ENCODE results near the gene LOXL3.

The LOXL3 gene

DNA sequence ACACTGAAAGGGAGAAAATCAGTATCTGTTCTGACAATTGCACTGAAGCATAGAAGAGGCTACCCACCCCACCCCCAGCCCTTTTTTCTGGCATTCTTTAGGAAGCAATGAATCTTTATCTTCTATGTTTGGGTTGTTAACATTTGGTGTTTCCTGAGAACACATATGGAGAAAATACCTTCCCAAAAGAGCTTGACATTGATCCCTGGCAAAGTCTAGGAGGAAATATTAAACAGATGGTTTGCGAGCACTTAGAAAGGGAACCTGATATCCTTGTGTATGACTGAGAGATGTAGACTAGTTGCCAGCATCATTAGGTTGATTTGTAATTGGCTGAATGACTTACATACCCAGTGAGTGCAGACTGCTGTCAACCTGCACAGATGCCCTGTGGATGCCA lies 43.7 kb upstream of the LOXL3 start:
- H3K4me2 ChIP-seq (ENCODE audit: low read depth, low read length, poor library complexity, severe bottlenecking) = no peak overlapping the region
- H3K36me3 ChIP-seq (ENCODE audit: low read length) = no peaks in the 10 kb centered on the region
- H3K9me2 ChIP-seq (replicated peaks; ENCODE audit: insufficient read depth, low read length) = no peaks in the 10 kb centered on the region
- no peaks in the 10 kb centered on the region for H4K20me1 ChIP-seq (ENCODE audit: low read depth, low read length)
- no peak overlapping the region for H3K27ac ChIP-seq (ENCODE audit: low read depth, low read length)
- TF ChIP-seq CTCF (IDR thresholded peaks at IDR 0.05; ENCODE audit: insufficient read depth, low read length, poor library complexity, severe bottlenecking) (no peak), EZH2phosphoT487 (conservative IDR thresholded peaks at IDR 0.05; ENCODE audit: low read length) (no peak)
- H3K9ac ChIP-seq (ENCODE audit: low read length) = no peak overlapping the region
- H3K9me3 ChIP-seq (ENCODE audit: insufficient read depth, low read length) = no peaks in the 10 kb centered on the region
- no peak overlapping the region for H3K4me3 ChIP-seq (ENCODE audit: insufficient read depth, low read length, poor library complexity, severe bottlenecking)
- no peaks in the 10 kb centered on the region for H3K27me3 ChIP-seq (ENCODE audit: low read length)
- no peak overlapping the region for H2AFZ ChIP-seq (ENCODE audit: low read depth, low read length, severe bottlenecking)
- no peaks in the 10 kb centered on the region for H3K79me2 ChIP-seq (ENCODE audit: insufficient read depth, low read length)
- H3F3A ChIP-seq (ENCODE audit: insufficient read depth) = no peaks in the 10 kb centered on the region

GRCh38 chr2:74596584-74596983 lies 42.8 kb upstream of the LOXL3 start:
- H3F3A ChIP-seq (ENCODE audit: insufficient read depth) = no peaks in the 10 kb centered on the region

DNA sequence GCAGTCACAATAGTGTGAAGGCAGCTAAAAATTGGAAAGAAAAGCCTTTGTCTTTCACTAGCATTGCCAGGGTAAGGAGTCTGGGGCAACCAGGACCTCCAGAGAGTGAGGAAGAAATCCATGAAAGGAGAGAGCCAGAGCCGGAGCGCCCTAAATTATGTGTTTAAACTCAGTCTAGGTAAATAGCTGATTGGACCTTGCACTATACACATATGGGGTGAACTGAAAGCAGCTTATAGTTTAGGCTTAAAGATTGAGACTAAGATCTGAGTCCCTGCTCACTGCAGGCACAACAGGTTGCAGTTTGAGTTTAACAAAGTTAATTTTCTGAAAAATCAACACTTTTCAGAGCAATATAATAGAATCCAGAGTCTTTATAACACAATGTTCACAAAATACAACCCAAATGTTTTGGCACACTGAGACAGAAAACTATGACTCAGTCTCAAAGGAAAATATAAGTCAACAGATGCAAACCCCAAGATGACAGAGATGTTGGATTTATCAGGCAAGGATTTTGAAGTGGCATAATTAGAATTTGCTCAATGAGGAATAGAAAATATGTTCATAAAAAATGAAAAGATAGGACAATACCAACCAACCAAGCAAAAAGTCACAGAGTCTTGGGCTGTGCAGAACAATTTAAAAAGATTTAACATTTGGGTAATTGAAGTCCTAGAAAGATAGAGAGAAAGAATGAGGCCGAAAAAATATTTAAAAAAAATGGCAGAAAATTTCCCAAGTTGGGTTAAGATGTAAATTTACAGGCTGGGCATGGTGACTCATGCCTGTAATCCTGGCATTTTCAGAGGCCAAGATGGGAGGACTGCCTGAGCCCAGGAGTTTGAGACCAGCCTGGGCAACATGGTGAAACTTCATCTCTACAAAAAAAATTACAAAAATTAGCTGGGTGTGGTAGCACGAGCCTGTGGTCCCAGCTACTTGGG lies 40.4 kb upstream of the LOXL3 start:
- Histone ChIP-seq H2AFZ (ENCODE audit: low read depth, low read length, severe bottlenecking) (no peak overlapping the region), H3K9me3 (ENCODE audit: insufficient read depth, low read length) (no peaks in the 10 kb centered on the region), H3K27me3 (ENCODE audit: low read length) (no peaks in the 10 kb centered on the region), H3F3A (ENCODE audit: insufficient read depth) (no peaks in the 10 kb centered on the region), H3K4me2 (ENCODE audit: low read depth, low read length, poor library complexity, severe bottlenecking) (no peak overlapping the region), H3K4me3 (ENCODE audit: insufficient read depth, low read length, poor library complexity, severe bottlenecking) (no peak overlapping the region), H3K79me2 (ENCODE audit: insufficient read depth, low read length) (no peaks in the 10 kb centered on the region), H3K36me3 (ENCODE audit: low read length) (no peaks in the 10 kb centered on the region), H3K9me2 (replicated peaks; ENCODE audit: insufficient read depth, low read length) (no peaks in the 10 kb centered on the region), H3K27ac (ENCODE audit: low read depth, low read length) (no peak overlapping the region), H3K9ac (ENCODE audit: low read length) (no peak overlapping the region), H4K20me1 (ENCODE audit: low read depth, low read length) (no peaks in the 10 kb centered on the region)
- no peak for TF ChIP-seq CTCF (IDR thresholded peaks at IDR 0.05; ENCODE audit: insufficient read depth, low read length, poor library complexity, severe bottlenecking)
- no peak for TF ChIP-seq EZH2phosphoT487 (conservative IDR thresholded peaks at IDR 0.05; ENCODE audit: low read length)

More at GRCh38 chr2:74596584-74596983, 42.8 kb upstream of the LOXL3 start:
- Histone ChIP-seq H3K4me2 (ENCODE audit: low read depth, low read length, poor library complexity, severe bottlenecking) (no peak overlapping the region), H3K9me3 (ENCODE audit: insufficient read depth, low read length) (no peaks in the 10 kb centered on the region), H4K20me1 (ENCODE audit: low read depth, low read length) (no peaks in the 10 kb centered on the region), H3K27me3 (ENCODE audit: low read length) (no peaks in the 10 kb centered on the region), H3K27ac (ENCODE audit: low read depth, low read length) (no peak overlapping the region), H3K9me2 (replicated peaks; ENCODE audit: insufficient read depth, low read length) (no peaks in the 10 kb centered on the region), H2AFZ (ENCODE audit: low read depth, low read length, severe bottlenecking) (no peak overlapping the region), H3K79me2 (ENCODE audit: insufficient read depth, low read length) (no peaks in the 10 kb centered on the region), H3K4me3 (ENCODE audit: insufficient read depth, low read length, poor library complexity, severe bottlenecking) (no peak overlapping the region), H3K9ac (ENCODE audit: low read length) (no peak overlapping the region), H3K36me3 (ENCODE audit: low read length) (no peaks in the 10 kb centered on the region)
- TF ChIP-seq CTCF (IDR thresholded peaks at IDR 0.05; ENCODE audit: insufficient read depth, low read length, poor library complexity, severe bottlenecking) (no peak), EZH2phosphoT487 (conservative IDR thresholded peaks at IDR 0.05; ENCODE audit: low read length) (no peak)
